Renal pelvis (tissue), 4 donors: ENCODE measurements around the gene XK. TPM values are rescaled to one million over a fixed set of nuclear protein-coding genes. Genes with fewer than 3 reads are reported as not detected.

ENCODE experiments used
- DNase-seq: peaks from one replicate; pipeline ENCODE4 v3.0.0-alpha.2; 2013
- polyA plus RNA-seq, 3 donors: library from polyadenylated mRNA; unstranded; fragments of 120-200 nt; gene quantifications; one replicate each; pipeline ENCODE4 v1.2.1, GENCODE V29; 2013; ENCODE audit not compliant: insufficient read length in 3 of 3

Gene XK
- polyA plus RNA-seq, 3 donors: 0.95 to 1.1 (median 0.99) TPM

GRCh38 chrX:37678574-37678973 is 7.0 kb upstream of the XK start:
- DNase-seq: no peak

DNA sequence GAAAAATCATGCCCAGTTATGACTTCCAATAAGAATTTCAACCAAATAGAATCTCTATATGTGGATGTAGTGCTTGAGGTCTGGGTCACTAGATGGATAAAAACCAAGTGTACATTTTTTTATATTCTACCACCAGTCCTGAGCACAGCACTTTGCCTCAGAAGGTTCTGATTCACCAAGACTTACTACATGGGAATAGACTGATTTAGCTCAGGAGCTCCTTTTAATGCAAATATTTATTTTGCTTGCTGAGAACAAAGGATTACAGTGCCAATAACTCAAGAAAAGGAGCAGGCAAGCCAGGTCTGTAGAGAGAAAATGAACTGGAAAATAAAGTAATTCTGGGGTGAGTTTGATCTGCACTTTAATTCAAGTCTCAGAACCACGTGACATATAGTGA is 6.4 kb upstream of the XK start:
- DNase-seq: no peak

DNA sequence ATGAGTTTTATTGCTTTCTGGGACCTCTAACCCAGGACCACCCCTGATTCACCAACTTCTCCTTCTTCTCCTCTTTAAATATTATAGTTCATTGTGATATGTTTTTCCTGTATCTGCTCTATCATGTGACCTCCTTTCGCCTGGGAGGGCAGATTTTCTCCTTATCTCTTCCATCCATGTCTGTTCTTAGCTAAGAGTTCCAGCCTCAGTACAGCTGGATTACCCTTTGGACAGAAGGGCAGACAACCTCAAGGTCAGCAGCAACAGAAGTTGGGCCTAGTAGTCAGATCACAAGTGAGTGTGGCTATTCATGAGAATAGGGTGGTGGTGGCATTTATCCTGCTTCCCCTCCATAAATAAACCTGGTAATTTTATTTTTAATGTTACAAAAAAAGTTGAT is 5.7 kb upstream of the XK start:
- DNase-seq: no peak

GRCh38 chrX:37684426-37684825 is 1.2 kb upstream of the XK start:
- no peak for DNase-seq

DNA sequence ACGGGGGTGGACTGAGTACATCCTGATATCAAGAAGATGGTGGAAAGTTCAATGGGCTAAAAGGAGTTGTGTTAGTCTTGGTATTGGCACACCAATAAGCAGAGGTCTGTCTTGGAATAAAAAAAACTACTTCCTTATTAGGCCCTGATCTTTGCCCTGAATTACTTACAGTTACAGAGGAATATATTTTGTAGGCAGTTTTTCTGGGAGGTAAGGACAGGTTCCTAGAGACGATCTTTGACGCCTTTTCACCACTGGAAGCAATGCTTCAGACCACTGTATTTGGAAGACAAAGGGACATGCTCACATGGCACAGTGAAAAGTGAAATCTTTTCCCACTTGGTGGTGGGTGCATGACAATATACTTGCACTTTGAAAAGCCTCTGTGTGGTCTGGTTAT is 618 bp upstream of the XK start:
- no peak for DNase-seq

GRCh38 chrX:37686369-37686995 is 891 bp downstream of the XK start:
- no peak for DNase-seq

DNA sequence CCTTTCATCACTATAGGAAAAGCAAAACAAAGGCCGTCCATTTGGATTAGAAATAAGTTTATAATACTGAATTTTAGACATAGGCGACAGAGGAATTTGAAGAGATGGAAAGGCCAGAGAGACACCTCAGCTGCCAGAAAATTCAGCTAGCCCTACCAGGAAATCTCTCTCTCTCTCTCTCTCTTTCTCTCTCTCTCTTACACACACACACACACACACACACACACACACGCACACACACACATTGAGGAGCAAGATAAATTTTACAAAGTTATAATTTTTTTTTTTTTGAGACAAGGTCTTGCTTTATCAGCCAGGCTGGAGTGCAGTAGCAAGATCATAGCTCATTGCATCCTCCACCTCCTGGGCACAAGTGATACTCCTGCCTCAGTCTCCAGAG is 1.4 kb downstream of the XK start:
- DNase-seq: no peak

GRCh38 chrX:37690119-37690518 is 4.5 kb downstream of the XK start:
- DNase-seq: no peak

GRCh38 chrX:37692918-37693317 is 7.3 kb downstream of the XK start:
- no peak for DNase-seq

GRCh38 chrX:37697169-37697760 is 11.7 kb downstream of the XK start:
- no peak for DNase-seq

DNA sequence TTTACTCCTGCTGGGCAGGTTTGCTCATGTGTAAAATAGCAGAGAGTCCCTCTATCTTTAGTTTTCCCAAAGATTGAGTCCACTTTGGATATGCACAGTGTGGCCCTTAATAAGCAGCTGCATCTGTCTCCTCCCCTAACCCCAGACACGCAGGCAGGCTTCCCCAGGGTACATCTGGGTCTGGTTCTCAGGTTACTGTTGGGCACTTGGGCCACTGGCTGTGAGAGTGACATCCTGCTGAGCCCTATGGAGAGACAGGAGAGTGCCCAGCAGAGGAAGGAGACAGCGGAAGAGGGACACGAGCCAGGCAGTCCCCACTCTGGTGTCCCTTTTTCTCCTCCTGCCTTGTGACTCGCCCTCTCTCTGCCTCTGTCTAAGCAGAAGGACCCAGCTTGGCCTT is 16.0 kb downstream of the XK start:
- no peak for DNase-seq

DNA sequence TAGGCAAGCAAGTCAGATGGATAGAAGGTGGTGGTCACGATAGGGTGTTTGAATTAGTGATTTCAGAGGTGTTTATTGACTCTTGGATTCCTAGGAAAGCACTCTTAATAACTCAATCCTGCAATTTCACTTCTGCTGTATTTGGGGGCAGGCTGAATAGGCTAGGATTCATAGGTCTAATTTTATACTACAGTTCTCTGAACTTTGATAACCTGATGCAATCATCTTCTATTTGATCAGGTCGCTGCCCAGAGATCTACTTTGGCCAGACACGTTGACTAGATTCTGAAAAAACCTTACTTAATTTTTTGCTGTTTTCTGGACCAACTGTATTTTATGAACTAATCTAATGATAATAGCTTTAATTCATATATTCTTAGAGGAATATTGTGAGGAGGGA is 26.4 kb downstream of the XK start:
- DNase-seq: no peak

- no peak for DNase-seq
These were observed 26.9 kb downstream of the XK start for GRCh38 chrX:37712458-37712857.

DNA sequence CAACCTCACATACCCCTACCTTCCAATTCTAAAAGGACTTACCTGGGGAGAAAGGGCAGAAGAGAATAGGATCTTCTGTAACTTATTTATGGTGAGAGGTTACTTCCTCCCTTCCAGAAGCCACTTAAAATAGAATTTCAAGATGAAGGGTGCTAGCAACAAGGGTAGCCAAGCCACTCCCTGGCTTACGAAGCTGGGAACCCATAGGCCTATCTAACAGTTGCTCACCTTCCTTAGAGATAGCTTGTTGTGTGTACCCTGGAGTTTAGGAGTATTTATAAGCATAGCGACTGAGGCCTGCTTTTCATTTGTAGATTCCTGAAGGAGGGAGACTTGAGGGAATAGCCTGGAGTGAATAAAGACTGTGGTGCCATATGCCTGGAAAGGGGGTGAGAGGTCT is 28.9 kb downstream of the XK start:
- DNase-seq: no peak

- no peak for DNase-seq
These were observed 31.0 kb downstream of the XK start for GRCh38 chrX:37716602-37717001.

- no peak for DNase-seq
These were observed 32.1 kb downstream of the XK start for GRCh38 chrX:37717708-37718107.

DNA sequence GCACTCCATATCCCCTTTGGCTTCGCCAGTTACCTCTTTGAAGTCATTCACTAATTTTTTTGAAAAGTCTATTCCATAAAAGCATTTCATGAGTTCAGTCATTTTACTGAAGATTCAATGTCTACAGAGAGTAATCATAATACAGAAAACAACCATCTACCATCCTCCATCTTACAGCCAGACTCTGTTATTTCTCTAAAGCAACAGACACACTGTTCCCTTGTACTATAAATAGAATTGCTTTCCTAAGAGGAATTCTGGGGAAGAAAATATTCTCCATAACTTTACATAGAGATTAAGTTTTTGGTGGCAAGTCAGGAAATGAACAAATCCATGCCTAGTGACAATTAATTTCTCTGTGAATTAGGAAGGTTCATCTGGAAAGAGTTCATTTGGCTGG is 37.0 kb downstream of the XK start:
- DNase-seq: no peak

DNA sequence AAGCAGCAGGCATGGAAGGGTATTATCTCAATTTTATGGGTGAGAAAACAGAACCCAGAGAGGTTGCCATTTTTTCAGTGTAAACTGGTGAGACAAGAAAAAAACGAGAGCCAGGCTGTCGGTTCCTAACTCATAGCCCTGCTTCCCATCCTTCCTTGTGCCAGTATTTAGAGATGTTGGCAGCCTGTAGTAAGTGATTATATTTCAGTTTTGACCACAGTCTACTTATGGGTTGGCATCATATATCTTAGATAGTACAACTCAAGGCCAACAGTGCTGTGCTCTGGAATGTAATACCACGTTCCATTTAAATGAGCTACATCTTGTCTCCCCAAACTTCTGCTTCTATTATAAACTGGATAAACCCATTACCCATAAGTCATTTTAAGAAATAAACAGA is 40.8 kb downstream of the XK start:
- no peak for DNase-seq

DNA sequence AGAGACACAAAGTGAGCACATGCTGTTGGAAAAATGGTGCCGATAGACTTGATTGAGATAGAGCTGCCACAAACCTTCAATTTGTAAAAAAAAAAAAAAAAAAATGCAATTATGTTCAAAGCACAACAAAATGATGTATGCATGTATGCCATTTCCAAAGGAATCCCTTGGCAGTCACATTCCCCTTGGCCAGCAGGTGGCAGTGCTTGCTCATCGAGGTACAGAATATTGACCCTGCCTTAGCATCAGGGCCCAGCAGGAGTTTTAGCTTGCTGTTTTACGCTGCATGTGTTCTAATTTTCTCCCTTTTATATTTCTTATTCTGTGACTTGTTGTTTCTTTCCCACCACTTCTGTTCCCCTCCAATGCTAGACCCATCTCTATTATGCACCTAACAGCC is 59.8 kb downstream of the XK start:
- DNase-seq: peak; percentile 65

- DNase-seq: no peak
These were observed 60.2 kb downstream of the XK start for GRCh38 chrX:37745835-37746217.

- DNase-seq: no peak
These were observed 60.8 kb downstream of the XK start for GRCh38 chrX:37746218-37746941.

DNA sequence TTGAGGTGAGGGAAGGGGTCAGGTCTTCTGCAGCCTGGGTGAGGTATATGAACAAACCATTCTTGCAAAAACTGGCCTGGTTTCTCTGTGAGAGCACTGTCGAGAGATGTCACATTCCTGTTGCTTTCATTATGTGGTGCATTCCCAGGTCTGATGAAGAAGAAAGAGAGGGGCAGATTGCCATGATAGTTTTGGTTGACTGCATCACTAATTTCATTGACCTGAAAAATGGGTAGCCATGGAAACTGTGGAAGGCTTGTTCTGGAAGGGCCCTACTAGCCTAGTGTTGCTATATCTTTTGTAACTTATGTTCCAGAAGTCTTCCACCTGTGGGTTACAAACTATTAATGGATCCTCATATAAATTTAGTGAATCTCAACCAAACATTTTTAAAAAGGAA is 61.4 kb downstream of the XK start:
- no peak for DNase-seq

GRCh38 chrX:37752281-37752680 is 66.7 kb downstream of the XK start:
- no peak for DNase-seq

DNA sequence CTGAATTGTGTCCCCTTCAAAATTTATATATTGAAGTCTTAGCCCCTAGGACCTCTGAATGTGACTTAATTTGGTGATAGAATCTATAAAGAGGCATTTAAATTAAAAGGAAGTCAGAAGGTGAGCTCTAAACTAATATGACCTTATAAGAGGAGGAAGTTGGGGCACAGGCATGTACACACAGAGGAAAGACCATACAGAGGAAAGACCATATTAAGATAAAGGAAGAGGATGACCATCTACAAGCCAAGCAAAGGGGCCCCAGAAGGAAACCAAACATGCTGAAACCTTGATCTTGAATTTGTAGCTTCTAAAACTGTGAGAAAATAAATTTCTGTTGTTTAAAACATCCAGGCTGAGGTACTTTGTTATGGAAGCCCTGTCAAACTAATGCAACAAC is 67.3 kb downstream of the XK start:
- no peak for DNase-seq
